ENCODE results near the gene SDR42E1. TPM values are rescaled to one million over a fixed set of nuclear protein-coding genes. Genes with fewer than 3 reads are reported as not detected.
A peak's percentile ranks its signal among the peaks of the same experiment; 100 is the strongest.
"Not testable (repeated sequence)": the region's sequence is repeated elsewhere in the genome, so short reads cannot be mapped to it uniquely, and the experiment has no call there.

SDR42E1 gene
- total RNA-seq, 1 experiment from 2014 or later: not detected

- DNase-seq (ENCODE audit: extremely low read depth, low read depth): no peak
These were observed 26.4 kb upstream of the SDR42E1 start for GRCh38 chr16:82037666-82038065.

GRCh38 chr16:82037251-82037650, 26.0 kb upstream of the SDR42E1 start:
- no peak for DNase-seq (ENCODE audit: extremely low read depth, low read depth)

- DNase-seq (ENCODE audit: extremely low read depth, low read depth): no peak
These were observed 23.8 kb upstream of the SDR42E1 start, which contains the start of gene HSD17B2 for GRCh38 chr16:82034981-82035612. Gene HSD17B2, plus strand, starts transcription at chr16:82035253. Its CDS starts 172 bp downstream, at chr16:82035425.

GRCh38 chr16:82033683-82034300, 22.5 kb upstream of the SDR42E1 start:
- no peak for DNase-seq (ENCODE audit: extremely low read depth, low read depth)

GRCh38 chr16:82033006-82033405, 21.7 kb upstream of the SDR42E1 start:
- no peak for DNase-seq (ENCODE audit: extremely low read depth, low read depth)

- peak; percentile 24 for DNase-seq (ENCODE audit: extremely low read depth, low read depth)
These were observed 20.1 kb upstream of the SDR42E1 start for GRCh38 chr16:82031116-82032084.

- DNase-seq (ENCODE audit: extremely low read depth, low read depth): no peak
These were observed 16.4 kb upstream of the SDR42E1 start for GRCh38 chr16:82027629-82028064.

GRCh38 chr16:82024883-82025282, 13.6 kb upstream of the SDR42E1 start:
- no peak for DNase-seq (ENCODE audit: extremely low read depth, low read depth)

- no peak for DNase-seq (ENCODE audit: extremely low read depth, low read depth)
These were observed 13.0 kb upstream of the SDR42E1 start for GRCh38 chr16:82024316-82024715.

- no peak for DNase-seq (ENCODE audit: extremely low read depth, low read depth)
These were observed 11.9 kb upstream of the SDR42E1 start for GRCh38 chr16:82023206-82023605.

- DNase-seq (ENCODE audit: extremely low read depth, low read depth): no peak
These were observed 8.8 kb upstream of the SDR42E1 start for GRCh38 chr16:82020051-82020450.

- DNase-seq (ENCODE audit: extremely low read depth, low read depth): no peak
These were observed 8.3 kb upstream of the SDR42E1 start for GRCh38 chr16:82019535-82019934.

- DNase-seq (ENCODE audit: extremely low read depth, low read depth): no peak
These were observed 6.8 kb upstream of the SDR42E1 start for GRCh38 chr16:82017911-82018568.

GRCh38 chr16:82016964-82017363, 5.7 kb upstream of the SDR42E1 start:
- DNase-seq (ENCODE audit: extremely low read depth, low read depth): no peak

GRCh38 chr16:82016263-82016662, 5.0 kb upstream of the SDR42E1 start:
- no peak for DNase-seq (ENCODE audit: extremely low read depth, low read depth)

- DNase-seq (ENCODE audit: extremely low read depth, low read depth): no peak
These were observed 1.9 kb upstream of the SDR42E1 start for GRCh38 chr16:82013139-82013538.

- DNase-seq (ENCODE audit: extremely low read depth, low read depth): no peak
These were observed 621 bp downstream of the SDR42E1 start for GRCh38 chr16:82010649-82011048.

GRCh38 chr16:82009789-82010188, 1.5 kb downstream of the SDR42E1 start:
- DNase-seq (ENCODE audit: extremely low read depth, low read depth): not testable (repeated sequence)

GRCh38 chr16:82008957-82009592, 2.2 kb downstream of the SDR42E1 start:
- no peak for DNase-seq (ENCODE audit: extremely low read depth, low read depth)

- no peak for DNase-seq (ENCODE audit: extremely low read depth, low read depth)
These were observed 4.1 kb downstream of the SDR42E1 start for GRCh38 chr16:82007189-82007588.
